C4-2B (cell line): ENCODE measurements around the gene BCL2L12.

Experiments
- ZFX ChIP-seq: fragments of 450-650 bp; IDR thresholded peaks from 2 replicates; pipeline ENCODE4 v1.6.1; 2017
- TF ChIP-seq, protein P1 (sequence below): fragments of 450-650 bp; conservative IDR thresholded peaks from 2 replicates; pipeline ENCODE4 v1.5.1; 2017; ENCODE audit warnings: mild to moderate bottlenecking

DNA sequence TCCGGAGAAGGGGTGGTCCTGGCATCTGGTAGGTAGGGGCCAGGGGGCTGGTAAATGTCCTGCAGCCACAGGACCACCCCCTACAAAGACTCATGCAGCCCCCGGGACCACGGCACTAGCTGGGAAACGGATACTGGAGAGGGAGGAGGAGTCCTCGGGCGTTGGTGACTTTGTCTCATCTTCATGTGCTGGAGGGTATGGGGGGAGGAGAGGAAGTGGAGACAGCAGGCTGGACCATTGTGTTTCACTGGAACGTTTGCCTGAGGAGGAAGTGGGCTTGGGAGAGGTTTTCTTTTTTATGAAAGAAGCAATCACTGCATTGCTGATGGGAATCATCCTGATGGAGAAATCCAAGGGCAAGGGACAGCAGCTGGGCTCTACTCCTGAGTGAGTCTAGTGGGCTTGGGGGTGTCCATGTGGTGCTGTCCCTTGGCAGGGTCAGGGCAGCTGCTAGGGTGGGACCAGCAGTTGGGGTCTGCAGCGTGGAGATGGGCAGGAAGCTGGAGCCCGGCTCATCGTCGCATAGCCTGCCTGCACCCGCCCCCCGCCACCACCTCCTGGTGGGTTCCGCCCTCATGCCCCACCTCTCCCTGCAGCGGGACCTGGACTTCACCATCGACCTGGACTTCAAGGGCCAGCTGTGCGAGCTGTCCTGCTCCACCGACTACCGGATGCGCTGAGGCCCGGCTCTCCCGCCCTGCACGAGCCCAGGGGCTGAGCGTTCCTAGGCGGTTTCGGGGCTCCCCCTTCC is 22.0 kb downstream of the BCL2L12 start:
- TF ChIP-seq, protein P1, sequence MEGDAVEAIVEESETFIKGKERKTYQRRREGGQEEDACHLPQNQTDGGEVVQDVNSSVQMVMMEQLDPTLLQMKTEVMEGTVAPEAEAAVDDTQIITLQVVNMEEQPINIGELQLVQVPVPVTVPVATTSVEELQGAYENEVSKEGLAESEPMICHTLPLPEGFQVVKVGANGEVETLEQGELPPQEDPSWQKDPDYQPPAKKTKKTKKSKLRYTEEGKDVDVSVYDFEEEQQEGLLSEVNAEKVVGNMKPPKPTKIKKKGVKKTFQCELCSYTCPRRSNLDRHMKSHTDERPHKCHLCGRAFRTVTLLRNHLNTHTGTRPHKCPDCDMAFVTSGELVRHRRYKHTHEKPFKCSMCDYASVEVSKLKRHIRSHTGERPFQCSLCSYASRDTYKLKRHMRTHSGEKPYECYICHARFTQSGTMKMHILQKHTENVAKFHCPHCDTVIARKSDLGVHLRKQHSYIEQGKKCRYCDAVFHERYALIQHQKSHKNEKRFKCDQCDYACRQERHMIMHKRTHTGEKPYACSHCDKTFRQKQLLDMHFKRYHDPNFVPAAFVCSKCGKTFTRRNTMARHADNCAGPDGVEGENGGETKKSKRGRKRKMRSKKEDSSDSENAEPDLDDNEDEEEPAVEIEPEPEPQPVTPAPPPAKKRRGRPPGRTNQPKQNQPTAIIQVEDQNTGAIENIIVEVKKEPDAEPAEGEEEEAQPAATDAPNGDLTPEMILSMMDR: no peak
- TF ChIP-seq ZFX: no peak
